ENCODE results near the gene GAA. TPM values are rescaled to one million over a fixed set of nuclear protein-coding genes. Genes with fewer than 3 reads are reported as not detected.

GAA gene
- total and polyA plus RNA-seq, 2 of the 13 experiments (the other 11 are each of a cell fraction or from before 2014, with no cell fraction given), result 21.6 to 36.4 TPM

GRCh38 chr17:80147035-80147822 is 45.8 kb downstream of the GAA start, which contains the start of gene EIF4A3 (continued):
- peak; percentile 96; the same call in 1 of the 2 replicates for TF ChIP-seq ZNF138 (CRISPR knock-in tag; IDR thresholded peaks at IDR 0.05; ENCODE audit: low read depth)
- TF ChIP-seq ZBTB21 (CRISPR knock-in tag; IDR thresholded peaks at IDR 0.05), result no peak
- TF ChIP-seq HMGXB4 (CRISPR knock-in tag; IDR thresholded peaks at IDR 0.05; ENCODE audit: borderline replicate concordance in 1 of 2, low read depth in 1 of 2), result peak; percentile 94 to 96
- TF ChIP-seq KLF9 (CRISPR knock-in tag; IDR thresholded peaks at IDR 0.05; ENCODE audit: low read depth), result peak; percentile 89
- peak; percentile 89; the same call in 1 of the 2 replicates for TF ChIP-seq MIER3 (CRISPR knock-in tag; IDR thresholded peaks at IDR 0.05; ENCODE audit: borderline replicate concordance)
- TF ChIP-seq ZNF335 (CRISPR knock-in tag; IDR thresholded peaks at IDR 0.05), result peak; percentile 93; the same call in 1 of the 2 replicates
- TF ChIP-seq TBL1XR1 (IDR thresholded peaks at IDR 0.05; ENCODE audit: borderline replicate concordance, low read length, partially characterized antibody), result no peak
- TF ChIP-seq IRX3 (CRISPR knock-in tag; IDR thresholded peaks at IDR 0.05; ENCODE audit: borderline replicate concordance, low read depth), result peak; percentile 91
- peak; percentile 94 for TF ChIP-seq ZNF275 (CRISPR knock-in tag; IDR thresholded peaks at IDR 0.05; ENCODE audit: borderline replicate concordance)
- TF ChIP-seq, protein P1, sequence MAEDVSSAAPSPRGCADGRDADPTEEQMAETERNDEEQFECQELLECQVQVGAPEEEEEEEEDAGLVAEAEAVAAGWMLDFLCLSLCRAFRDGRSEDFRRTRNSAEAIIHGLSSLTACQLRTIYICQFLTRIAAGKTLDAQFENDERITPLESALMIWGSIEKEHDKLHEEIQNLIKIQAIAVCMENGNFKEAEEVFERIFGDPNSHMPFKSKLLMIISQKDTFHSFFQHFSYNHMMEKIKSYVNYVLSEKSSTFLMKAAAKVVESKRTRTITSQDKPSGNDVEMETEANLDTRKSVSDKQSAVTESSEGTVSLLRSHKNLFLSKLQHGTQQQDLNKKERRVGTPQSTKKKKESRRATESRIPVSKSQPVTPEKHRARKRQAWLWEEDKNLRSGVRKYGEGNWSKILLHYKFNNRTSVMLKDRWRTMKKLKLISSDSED (CRISPR knock-in tag; IDR thresholded peaks at IDR 0.05), result no peak; the same call in 1 of the 2 replicates
- peak; percentile 51 for TF ChIP-seq RBM39 (IDR thresholded peaks at IDR 0.05; ENCODE audit: low read depth, low read length, poor library complexity, severe bottlenecking)
- TF ChIP-seq ZFX (CRISPR knock-in tag; IDR thresholded peaks at IDR 0.05; ENCODE audit: low read depth), result peak; percentile 87
- TF ChIP-seq DRAP1 (CRISPR knock-in tag; IDR thresholded peaks at IDR 0.05), result peak; percentile 100
- TF ChIP-seq SATB2 (CRISPR knock-in tag; IDR thresholded peaks at IDR 0.05), result no peak
- no peak for TF ChIP-seq FOXA1 (IDR thresholded peaks at IDR 0.05)
- peak; percentile 38; the same call in 1 of the 2 replicates for TF ChIP-seq FOXA1 (CRISPR knock-in tag; IDR thresholded peaks at IDR 0.05)
- TF ChIP-seq ZBTB20 (CRISPR knock-in tag; IDR thresholded peaks at IDR 0.05; ENCODE audit: borderline replicate concordance, low read depth), result peak; percentile 72
- TF ChIP-seq, protein P2, sequence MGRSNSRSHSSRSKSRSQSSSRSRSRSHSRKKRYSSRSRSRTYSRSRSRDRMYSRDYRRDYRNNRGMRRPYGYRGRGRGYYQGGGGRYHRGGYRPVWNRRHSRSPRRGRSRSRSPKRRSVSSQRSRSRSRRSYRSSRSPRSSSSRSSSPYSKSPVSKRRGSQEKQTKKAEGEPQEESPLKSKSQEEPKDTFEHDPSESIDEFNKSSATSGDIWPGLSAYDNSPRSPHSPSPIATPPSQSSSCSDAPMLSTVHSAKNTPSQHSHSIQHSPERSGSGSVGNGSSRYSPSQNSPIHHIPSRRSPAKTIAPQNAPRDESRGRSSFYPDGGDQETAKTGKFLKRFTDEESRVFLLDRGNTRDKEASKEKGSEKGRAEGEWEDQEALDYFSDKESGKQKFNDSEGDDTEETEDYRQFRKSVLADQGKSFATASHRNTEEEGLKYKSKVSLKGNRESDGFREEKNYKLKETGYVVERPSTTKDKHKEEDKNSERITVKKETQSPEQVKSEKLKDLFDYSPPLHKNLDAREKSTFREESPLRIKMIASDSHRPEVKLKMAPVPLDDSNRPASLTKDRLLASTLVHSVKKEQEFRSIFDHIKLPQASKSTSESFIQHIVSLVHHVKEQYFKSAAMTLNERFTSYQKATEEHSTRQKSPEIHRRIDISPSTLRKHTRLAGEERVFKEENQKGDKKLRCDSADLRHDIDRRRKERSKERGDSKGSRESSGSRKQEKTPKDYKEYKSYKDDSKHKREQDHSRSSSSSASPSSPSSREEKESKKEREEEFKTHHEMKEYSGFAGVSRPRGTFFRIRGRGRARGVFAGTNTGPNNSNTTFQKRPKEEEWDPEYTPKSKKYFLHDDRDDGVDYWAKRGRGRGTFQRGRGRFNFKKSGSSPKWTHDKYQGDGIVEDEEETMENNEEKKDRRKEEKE (IDR thresholded peaks at IDR 0.05), result no peak
- TF ChIP-seq ATF5 (CRISPR knock-in tag; IDR thresholded peaks at IDR 0.05; ENCODE audit: low read depth), result 0 out of 2 replicates have a peak, but pooled peaks have one; percentile 85

Data from HepG2 (cell line).